GM15510 (cell line): ENCODE data around the gene CSTPP1.

ENCODE experiments used
- POLR2A ChIP-seq: IDR thresholded peaks from 3 replicates; pipeline ENCODE4 v1.6.1; 2011; ENCODE audit warnings: borderline replicate concordance; ENCODE audit not compliant: insufficient read length; ENCODE audit errors: extremely low read depth

CSTPP1 gene

DNA sequence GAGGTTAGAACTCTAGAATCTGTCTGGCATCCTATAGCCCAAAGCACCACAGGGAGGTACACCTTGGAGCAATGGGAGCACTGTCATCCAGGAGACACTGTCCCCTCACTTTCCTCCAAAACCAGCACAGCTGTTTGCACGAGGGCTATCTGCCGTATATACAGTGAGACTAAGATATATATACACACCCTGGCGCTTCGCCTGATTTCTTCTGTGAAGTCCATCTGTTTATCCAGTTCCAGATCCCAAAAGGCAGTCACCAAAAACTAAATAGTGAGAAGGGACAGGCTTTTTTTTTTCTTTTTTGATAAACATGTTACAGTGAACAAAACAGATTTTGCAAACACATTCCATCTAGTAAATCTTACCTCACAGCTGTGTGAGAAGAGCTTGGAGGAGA lies 171.7 kb downstream of the CSTPP1 start:
- no peak for TF ChIP-seq POLR2A

DNA sequence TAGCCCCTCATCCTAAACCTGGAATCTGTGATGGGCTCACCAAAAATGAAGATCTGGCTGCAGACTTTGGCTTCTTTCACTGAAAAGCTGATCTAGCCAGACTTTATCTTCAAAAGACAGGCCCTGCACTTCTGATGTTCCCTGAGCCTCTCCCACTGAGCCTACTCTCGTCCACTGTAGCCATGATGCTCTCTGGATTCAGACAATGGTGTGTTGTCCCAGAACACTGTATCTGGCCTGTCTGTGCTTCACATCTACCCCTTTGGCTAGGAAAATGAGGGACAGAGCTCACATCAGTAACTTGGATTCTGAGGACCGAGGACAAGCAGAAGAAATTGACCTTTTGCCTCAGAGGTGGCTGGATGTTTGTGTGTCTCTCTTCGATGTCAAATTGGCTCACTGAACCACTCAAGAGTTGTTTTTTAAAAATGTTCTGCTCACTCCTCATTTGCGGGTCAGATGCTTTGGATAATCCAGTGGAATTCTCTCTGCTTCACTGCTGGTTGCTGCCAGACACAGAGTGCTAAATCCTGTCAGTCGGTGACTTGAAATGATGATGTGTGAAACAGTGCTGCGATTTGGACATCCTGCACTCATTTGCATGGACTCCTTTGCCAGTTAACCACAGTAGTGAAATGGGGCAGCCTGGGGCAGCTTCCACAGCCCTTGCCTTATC lies 172.6 kb downstream of the CSTPP1 start:
- no peak for TF ChIP-seq POLR2A

GRCh38 chr11:47109727-47110246 lies 173.2 kb downstream of the CSTPP1 start:
- no peak for TF ChIP-seq POLR2A

DNA sequence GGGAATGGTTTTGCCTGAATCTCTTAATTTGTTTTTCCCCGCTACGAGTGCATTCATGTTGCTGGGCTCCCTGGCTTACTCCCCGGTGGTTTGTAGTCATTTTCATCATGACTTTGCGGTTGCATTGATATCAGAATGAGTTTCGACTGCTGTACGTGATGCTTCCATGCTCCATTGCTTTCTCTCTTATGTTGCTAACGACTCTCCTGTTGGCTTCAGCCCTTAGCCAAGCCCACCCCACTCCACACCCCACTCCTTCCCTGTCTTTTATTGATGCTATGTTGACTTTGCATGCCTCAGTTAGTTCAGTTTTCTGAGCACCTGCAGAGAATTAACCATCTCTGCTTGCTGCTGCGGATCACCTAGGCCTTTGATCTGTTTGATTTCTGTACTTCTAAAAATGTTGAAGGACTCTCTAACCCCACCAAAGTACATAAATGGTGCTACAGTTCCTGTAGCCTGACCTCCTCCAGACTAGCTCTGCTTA lies 174.8 kb downstream of the CSTPP1 start:
- TF ChIP-seq POLR2A, result no peak

DNA sequence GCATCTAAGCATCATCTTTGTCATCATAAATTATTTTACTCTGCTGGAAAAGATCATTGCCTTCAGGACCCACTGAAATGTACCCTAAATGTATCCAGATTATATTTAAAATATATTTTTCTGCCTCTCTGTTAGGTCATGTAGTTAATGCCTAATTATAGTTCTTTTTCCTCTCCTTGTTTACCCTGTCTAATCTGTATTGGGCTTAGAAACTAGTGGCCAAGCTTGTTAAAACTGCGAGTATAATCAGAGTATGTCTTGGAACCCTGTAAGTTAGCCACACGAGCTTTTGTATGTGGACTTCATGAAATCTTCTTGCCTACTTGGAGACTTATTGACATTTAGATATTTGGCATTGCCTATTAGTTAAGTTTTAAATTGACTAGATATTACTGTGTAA lies 184.5 kb downstream of the CSTPP1 start:
- no peak for TF ChIP-seq POLR2A

GRCh38 chr11:47121731-47122130 lies 185.2 kb downstream of the CSTPP1 start:
- TF ChIP-seq POLR2A, result no peak

DNA sequence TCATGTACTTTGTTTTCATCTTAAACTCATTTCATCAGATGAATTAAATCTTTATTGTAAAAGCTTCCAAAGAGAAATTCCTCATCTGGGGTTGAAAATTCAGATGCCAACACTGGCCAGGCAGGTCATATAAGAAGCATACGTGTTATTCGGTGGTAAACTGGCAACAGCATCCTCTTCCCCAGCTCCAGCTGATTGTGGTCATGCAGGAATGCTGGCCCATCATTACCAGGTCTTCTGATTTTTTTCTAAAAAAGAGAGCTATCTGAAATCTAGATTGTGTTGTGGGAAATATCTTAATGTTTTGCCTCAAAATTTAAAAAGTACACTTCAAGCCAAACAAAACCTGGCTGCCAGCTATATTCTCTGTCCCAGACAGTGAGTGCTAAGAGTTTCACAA lies 186.5 kb downstream of the CSTPP1 start:
- no peak for TF ChIP-seq POLR2A

DNA sequence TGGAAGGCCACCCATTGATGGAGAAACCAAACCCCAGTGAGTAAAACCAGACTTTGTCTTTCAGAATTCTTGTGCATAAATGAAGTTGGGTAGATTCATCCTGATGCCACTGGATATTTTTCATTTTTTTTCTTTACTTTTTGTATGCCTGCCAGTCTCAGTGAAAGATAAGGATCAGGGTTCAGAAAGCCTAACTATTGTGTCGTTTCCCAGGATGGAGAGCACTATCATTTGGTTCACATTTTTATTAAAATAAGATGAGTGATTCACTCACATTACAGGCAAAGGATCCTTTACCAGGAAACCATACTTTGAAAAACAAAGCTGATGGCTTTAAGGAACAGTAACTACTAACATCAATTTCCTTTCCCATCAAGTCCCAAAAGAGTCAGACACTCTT lies 188.1 kb downstream of the CSTPP1 start:
- no peak for TF ChIP-seq POLR2A

DNA sequence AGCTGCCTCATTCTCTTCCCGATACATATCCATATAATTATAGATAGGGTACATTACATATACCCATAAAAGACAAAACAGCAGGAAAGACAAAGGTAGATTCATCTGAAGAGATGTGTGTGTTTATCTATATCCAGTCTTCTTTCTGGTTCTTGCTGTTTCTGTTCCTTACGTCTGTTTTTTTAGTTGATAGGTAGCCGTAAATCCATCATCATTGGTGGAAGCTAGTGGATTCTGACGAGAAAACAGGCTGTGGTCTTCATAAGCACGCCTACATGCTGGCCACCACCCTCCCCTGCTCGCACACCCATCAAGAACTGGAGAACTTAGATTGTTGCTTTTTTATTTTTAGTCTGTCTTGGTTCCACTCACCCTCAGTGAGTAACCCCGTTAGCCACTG lies 188.5 kb downstream of the CSTPP1 start:
- no peak for TF ChIP-seq POLR2A

- no peak for TF ChIP-seq POLR2A
Observed at GRCh38 chr11:47127213-47127612, 190.7 kb downstream of the CSTPP1 start.

GRCh38 chr11:47130543-47130942 lies 194.0 kb downstream of the CSTPP1 start:
- TF ChIP-seq POLR2A, result no peak

DNA sequence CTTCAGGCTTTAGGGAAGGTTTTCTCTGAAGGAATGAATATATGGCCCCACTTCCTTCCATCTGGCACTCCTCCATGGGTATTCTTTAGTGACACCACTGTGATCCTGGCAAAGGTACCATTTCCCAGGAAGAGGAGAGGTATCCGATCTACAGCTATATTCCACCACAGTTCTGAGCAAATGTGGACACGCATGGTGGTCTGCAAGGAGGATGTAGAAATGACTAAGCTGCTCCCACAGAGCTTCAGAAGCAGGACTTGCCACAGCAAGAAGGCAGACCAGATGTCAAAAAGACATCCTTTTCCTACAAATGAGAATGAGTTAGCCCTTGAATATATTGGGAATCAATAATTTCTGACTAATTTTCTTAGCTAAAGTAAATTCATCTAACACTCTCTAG lies 194.6 kb downstream of the CSTPP1 start:
- TF ChIP-seq POLR2A, result no peak

GRCh38 chr11:47132490-47132889 lies 195.9 kb downstream of the CSTPP1 start:
- TF ChIP-seq POLR2A, result no peak

DNA sequence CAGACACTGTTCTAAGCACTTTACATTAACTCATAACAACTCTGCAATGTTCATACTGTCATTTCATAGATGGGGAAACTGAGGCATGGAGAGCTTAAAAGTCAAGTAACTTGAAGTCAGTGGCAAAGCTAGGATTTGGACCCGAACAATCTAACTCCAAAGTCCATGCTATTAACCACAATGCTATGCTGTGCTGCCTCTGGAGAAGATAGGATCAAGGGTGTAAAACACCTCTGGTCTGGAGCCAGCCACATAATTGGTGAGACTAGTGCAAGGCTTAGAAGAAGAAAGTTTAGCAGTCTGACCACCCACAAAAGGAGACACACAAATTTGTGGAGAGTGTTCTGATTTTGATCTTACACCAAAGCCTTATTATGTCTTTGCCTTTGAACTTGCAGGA lies 196.4 kb downstream of the CSTPP1 start:
- TF ChIP-seq POLR2A, result no peak

DNA sequence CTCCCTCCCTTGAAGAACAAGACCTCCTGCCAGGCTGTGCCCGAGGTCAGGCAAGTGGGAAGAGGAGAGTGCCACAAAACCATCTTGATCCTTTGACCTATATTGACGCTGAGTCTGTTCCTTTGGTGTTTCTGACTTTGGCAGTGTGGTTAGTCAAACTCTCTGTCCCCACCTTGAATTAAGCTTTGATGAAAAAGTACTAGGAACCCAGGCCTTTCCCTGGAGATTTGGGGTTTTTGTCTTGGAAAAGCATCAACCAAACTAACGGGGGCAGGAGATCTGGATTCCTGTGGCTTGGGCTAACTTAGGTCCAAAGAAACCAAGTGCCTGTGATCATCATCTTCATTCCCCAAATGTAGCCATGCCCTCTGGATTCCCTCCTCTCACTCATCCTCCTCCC lies 199.8 kb downstream of the CSTPP1 start:
- TF ChIP-seq POLR2A, result no peak

DNA sequence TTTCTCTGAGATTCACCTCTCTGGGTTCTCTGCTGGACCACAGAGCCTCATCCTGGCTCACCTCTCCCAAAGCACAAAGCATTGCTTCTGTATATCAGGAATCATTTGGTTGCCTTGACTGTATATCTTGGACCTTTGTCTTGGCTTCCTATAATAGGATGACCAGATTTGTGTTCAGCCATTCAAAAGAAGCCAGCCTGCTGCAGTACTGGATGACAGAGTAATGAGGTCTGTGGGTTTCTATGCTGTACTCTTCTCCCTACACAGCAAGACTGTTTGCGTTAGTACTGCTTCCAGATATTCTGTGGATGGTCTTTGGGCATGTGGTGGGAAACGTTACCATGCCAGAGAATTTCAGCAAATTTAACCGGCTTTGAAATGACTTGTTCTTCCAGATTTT lies 200.4 kb downstream of the CSTPP1 start:
- no peak for TF ChIP-seq POLR2A
